Stimulated activated CD4-positive, alpha-beta T cell treated with anti-CD3 and anti-CD28 coated beads, Interleukin-12 subunit alpha, Interleukin-12 subunit beta, amount 100 ng/mL, for 24 hours (primary cell): Measurements from ENCODE around the gene BUB1B.
"Not testable (repeated sequence)": the region's sequence is repeated elsewhere in the genome, so short reads cannot be mapped to it uniquely, and the experiment has no call there.

Experiments
- DNase-seq, 2 experiments: peaks; one replicate each; pipeline ENCODE4 v3.0.0-alpha.2; 2020; ENCODE audit warnings: low read depth in 2 of 2

BUB1B gene, protein sequence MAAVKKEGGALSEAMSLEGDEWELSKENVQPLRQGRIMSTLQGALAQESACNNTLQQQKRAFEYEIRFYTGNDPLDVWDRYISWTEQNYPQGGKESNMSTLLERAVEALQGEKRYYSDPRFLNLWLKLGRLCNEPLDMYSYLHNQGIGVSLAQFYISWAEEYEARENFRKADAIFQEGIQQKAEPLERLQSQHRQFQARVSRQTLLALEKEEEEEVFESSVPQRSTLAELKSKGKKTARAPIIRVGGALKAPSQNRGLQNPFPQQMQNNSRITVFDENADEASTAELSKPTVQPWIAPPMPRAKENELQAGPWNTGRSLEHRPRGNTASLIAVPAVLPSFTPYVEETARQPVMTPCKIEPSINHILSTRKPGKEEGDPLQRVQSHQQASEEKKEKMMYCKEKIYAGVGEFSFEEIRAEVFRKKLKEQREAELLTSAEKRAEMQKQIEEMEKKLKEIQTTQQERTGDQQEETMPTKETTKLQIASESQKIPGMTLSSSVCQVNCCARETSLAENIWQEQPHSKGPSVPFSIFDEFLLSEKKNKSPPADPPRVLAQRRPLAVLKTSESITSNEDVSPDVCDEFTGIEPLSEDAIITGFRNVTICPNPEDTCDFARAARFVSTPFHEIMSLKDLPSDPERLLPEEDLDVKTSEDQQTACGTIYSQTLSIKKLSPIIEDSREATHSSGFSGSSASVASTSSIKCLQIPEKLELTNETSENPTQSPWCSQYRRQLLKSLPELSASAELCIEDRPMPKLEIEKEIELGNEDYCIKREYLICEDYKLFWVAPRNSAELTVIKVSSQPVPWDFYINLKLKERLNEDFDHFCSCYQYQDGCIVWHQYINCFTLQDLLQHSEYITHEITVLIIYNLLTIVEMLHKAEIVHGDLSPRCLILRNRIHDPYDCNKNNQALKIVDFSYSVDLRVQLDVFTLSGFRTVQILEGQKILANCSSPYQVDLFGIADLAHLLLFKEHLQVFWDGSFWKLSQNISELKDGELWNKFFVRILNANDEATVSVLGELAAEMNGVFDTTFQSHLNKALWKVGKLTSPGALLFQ

DNA sequence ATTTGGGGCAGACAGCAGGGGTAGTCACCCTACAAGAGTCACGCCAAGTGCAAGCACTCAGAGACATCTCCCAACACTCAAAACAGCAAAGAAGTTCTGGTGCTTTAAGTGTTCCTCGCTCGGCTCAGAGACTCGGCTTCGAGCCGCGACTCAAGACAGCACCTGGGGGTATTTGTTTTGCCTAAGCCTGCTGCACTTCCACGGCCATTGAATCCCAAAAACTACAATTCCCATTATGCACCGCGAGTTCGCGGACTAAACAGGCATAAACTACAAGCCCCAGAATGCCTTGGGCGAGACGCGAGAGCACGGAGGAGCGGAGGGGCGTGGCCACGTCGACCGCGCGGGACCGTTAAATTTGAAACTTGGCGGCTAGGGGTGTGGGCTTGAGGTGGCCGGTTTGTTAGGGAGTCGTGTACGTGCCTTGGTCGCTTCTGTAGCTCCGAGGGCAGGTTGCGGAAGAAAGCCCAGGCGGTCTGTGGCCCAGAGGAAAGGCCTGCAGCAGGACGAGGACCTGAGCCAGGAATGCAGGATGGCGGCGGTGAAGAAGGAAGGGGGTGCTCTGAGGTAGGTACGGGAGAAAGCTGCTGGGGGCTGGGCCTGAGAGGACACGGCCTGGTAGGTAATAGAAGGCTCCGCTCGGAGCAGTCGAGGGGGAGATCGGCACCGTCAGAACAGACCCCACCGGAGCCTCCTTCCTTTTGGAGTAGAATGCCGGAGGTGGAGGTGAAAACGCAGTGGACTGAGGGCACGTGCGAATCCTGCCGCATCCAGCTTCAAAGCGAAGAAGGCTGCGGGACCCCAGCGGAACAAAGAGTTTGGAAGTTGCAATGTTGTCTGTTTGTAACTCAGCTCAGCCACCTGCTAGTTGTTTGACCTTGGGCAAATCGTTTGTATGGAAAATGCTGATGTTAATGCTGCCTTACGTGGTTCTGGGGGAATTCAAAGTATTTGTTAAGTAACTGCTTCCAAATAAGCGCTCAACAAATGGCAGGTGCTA, at the start of gene BUB1B:
Gene BUB1B (plus strand): TSS at position 381 of the 1,000 bp plus-strand sequence. CDS start 152 bp downstream, at position 533.
- peak; percentile 80 to 91 for DNase-seq

DNA sequence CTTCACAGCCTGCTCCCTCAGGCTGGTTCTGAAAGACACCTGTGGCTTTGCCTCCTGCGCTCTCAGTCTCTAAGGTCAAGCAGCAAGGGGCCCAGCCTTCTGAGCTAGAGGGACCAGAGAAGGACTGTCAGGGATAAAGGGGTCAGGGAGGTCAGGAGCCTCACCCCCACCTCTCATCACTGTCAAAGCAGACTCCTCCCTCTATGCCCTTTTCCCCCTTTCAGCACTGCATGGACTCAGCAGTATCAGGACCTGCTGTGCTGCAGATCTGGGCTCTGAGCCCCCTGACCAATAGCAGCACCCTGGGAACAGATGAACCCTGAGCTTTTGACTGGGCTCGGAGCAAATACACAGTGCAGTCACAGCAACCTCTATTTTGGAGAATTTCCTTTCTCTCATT, 49.0 kb upstream of the BUB1B start:
- DNase-seq: no peak

DNA sequence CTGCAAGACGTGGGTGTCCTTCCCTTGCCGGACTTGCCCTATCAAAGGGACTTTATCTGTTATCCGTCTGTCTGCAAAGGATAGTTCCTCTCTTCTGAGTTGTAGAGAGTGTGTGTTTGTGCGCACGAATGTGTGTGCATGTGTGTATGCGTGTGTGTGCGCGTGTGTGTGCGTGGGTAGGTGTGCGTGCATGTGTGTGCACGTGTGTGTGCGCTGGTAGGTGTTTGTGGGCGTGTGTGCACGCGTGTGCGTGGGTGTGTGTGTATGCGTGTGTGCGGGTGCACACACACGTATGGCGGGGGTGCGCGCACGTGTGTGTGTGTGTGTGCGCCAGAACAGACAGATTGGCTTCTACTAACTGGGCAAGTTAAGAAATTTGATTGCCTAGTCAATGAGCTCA, 48.1 kb upstream of the BUB1B start:
- DNase-seq: no peak

DNA sequence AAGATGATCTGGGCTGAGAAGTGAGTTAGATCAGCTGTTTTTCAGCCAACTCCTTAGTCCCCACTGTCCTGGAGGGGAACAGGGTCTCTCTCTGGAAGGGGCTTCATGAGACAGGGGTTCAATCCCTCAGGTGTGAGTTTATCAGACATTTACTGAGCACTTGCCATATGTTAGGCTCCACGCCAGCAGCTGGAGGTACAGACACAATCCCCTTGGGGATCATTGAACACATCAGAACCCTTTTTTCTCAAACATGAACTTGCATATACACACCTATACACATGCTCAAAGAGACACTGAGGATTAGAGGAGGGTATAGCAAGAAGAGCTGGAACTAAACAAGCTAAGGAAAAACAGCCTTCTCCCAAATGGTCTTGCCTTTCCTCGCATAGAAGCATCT, 46.7 kb upstream of the BUB1B start:
- no peak for DNase-seq

DNA sequence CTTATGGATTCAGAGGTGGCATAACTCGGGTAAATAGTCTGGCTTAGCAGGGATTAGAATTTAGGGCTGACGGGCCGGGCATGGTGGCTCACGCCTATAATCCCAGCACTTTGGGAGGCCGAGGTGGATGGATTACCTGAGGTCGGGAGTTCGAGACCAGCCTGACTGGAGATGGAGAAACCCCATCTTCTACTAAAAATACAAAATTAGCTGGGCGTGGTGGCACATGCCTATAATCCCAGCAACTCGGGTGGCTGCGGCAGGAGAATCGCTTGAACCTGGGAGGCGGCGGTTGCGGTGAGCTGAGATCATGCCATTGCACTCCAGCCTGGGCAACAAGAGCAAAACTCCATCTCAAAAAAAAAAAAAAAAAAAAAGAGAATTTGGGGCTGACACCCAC, 45.8 kb upstream of the BUB1B start:
- not testable (repeated sequence) for DNase-seq

DNA sequence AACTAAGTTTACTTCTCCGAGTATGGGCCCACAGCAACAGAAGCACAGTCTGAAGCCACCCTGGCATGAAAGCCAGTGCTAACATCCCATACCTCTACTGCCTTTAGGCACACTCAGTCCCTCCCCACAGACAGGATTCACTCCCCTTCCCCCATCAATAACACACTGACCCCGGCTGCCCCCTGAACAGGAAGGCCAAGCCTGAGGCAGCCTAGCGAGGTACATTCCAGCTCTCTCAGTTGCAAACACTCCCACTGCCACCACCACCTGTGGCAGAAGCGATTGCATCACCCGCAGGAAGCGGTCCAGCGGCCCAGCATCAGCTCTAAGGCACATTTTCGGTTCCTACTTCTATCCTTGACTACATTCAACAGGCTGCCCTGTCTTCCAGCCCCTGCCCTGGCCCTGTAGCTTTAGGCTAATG, 45.2 kb upstream of the BUB1B start:
- no peak for DNase-seq

DNA sequence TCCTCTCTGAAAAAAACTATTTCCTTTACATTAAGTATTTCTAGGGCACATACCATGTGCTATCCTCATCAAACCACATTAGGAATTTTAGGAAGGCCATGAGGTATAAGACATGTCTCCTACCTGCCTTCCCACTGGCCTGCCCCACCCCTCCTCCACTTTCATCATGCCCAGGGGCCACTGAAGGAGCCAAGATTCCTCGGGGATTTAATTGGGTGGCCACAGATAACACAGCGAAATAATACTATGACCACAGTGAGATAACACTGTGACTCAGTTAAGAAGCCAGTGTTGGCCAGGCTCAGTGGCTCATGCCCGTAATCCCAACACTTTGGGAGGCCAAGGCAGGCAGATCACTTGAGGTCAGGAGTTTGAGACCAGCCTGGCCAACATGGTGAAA, 42.4 kb upstream of the BUB1B start:
- no peak for DNase-seq

DNA sequence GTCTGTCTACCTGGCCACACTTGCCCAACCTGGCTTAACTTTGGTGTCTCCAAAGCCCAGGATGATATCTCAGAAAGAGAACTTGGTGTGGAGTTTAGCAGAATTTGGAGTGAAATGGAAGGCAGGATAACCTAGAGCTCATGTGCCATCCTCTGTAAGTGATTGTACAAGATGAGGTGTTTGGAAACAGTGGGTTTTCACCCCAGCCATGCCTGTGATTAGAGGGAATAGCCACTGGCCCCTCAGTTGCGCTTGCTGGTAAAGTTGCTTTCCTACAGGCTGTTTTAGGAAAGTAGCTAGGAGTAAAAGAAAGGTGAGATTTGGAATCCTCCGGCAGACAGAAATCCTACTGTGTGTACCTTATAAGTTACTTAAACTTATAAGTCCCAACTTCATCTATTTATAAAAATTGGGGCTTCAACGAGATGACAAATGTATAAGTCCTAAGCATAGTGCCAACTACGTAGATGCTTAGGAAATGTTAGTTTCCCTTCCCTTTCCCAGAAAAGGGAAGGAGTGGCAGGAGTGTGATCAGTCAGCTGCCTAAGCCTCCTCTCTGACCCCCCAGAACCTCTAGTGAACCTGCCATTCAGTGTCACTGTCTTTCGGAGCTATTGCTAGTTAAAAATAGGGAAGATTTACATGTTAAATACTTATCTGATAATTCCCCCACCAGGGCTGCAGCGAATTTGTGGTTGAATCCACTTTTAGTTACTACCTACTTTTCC, 38.8 kb upstream of the BUB1B start:
- DNase-seq: no peak

DNA sequence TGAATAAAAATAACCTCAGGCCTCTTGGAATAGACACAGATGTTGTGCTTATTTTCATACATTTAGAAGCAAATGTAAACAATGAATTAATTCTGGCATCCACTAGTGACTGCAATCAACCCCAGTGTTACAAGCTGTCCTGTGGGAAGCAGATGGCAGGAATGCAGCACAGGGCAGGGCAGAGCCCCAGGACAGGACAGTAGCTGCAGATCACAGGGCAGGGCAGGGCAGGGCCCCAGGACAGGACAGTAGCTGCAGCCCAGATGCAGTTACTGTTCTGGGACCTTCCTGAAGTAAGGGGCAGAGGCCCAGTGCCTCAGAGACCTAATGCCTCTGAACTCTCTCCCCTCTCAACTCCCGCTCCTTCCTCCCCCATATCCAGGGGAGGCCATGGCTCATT, 37.9 kb upstream of the BUB1B start:
- not testable (repeated sequence) for DNase-seq

DNA sequence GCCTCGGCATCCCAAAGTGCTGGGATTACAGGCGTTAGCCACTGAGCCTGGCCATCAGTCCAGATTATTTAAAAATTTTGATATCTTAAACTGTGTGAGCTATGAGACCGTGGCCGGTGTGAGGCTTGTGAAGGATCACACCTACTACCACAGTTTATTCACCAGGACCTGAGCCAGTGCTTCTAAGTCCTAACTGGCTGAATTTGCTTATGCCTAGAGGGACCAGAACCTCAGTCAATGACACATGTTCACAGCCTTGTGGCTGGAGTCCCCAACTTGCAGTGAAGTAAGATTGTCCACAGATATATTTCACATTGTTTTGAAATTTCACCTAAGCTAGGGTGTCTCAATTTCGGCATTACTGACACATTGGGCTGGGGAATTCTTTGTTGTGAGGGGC, 37.0 kb upstream of the BUB1B start:
- not testable (repeated sequence) for DNase-seq

DNA sequence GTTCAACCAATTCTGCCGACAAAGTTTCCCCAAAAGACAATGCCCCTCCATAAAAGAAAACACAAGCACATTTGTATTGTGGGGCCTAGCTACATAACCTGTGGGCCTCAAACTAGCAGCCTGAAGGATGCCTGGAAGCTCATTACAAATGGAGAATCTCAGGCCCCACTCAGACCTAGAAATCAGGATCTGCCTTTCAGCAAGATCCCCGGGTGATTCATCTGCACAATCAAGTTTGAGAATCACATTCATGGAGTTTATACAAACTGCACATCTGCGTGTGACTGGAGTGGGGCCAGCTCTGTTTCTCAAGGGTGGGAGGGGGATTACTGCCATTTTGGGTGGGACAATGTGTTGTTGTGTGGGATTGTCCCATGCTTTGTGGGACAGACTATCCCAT, 36.5 kb upstream of the BUB1B start:
- not testable (repeated sequence) for DNase-seq

DNA sequence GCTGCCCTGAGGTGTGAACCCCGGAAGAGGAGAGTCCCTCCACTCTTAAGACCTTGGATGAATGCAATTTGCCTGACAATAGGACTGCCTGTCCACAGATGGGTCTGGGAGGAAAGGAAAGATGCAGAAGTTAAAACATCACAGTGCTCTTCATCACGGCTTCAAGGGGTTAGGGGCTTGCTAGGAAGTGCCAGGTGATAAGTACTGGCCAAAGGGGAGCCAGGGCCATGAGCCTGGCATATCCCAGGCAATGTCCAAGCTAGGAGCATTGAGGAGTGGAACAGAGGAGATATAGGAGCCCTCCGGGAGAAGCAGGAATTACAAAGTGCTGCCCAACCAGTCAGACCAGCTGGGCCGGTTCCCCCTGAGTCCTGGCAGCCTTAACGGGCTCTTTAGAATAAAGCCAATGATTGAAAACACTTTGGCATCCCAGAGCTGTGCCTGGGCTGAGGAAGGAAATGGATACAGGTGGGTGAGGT, 36.0 kb upstream of the BUB1B start:
- DNase-seq: not testable (repeated sequence)

DNA sequence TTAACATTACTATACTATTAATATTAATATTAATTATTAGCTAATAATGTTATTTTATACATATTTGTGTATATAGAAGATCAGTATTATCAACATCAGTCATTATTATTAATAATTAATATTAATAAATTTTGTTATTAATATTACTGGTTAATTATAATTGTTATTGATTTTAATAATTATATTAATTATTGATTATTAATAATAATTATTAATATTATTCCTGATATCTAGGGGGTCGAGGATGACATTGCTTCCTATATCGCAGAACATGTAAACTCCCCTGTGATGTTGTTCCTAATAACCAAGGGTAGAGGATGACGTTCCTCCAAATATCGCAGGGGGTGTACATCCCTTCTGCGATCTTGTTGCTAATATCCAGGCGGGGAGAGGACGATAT, 34.9 kb upstream of the BUB1B start:
- no peak for DNase-seq

DNA sequence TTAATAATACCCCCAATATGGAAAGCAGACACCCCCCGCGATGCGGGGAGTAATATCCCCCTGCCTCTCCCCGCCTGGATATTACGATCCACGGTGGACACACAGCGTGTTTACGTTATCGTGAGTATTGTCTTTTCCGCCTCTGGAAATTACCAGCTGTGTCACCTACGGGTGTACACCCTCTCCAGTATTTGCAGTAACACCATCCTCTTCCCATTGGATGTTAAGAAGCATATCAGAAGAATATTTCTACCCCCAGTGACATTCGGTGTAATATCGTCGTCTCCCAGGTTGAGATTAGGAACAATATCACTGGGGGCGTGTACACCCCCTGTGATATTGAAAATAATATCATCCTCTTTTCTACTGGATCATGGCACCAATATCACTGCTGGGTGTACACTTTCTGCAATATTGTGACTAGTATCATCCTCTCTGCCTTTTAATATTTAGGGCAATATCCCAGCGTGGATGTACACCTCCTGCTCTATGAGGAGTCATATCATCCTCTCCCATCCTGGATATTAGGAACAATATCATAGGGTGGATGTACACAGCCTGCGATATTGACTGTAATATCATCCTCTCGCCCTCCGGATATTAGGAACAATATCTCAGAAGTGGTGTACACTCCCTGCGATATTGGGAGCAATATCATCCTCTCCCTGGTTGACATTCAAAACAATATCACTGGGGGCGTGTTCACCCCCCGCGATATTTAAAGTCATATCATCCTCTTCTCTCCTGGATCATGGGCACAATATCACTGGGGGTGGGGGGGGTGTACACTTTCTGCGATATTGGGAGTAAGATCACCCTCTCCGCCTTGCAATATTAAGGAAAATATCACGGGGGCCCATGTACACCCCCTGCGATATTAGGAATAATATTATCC, 31.9 kb upstream of the BUB1B start:
- DNase-seq: no peak

DNA sequence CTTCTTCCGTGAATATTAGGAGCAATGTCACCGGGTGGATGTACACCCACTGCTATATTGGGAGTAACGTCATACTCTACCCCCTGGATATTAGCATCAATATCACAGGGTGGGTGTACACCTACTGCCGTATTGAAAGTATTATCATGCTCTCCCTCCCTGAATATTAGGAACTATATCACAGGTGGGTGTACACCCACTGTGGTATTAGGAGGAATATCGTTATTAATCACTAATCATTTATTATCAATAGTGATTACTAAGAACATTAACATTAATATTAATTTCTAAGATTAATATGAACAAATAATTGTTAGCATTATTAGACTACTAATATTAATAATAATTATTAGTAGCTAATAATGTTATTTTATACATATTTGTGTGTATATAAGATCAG, 30.8 kb upstream of the BUB1B start:
- DNase-seq: no peak

DNA sequence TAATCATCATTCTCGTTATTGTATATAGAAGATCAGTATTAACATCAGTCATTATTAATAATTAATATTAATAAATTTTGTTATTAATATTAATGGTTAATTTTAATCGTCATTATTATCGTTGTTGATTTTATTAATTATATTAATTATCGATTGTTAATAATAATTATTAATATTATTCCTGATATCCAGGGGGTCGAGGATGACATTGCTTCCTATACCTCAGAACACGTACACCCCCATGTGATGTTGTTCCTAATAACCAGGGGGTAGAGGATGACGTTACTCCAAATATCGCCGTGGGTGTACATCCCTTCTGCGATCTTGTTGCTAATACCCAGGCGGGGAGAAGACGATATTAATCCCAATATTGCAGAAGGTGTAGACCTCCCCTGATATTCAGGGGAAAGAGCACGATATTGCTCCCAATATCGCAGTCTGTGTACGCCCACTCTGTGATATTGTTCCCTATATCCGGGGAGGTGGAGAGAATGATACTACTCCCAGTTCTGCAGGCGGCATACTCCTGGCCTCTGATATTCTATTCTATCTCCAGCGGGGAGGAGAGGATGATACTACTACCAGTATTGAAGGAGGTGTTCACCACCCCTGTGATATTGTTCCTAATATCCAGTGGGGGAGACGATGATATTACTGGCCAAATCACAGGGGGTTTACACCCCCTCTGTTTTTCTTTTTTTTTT, 29.9 kb upstream of the BUB1B start:
- DNase-seq: no peak

DNA sequence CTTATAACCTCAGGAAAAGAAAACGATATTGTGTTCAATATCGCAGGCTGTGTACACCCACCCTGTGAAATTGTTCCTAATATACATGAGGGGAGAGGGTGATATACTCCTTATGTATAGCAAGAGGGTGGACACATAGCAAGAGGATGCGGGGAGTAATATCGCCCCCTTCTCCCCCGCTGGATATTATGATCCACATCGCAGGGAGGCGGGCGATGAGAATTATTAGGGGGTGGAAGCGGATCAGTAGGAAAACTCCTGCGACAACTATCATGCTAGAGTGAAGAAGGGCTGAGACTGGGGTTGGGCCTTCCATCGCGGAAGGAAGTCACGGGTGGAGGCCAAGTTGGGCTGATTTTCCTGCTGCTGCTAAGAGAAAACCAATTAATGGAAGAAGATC, 27.3 kb upstream of the BUB1B start:
- no peak for DNase-seq

DNA sequence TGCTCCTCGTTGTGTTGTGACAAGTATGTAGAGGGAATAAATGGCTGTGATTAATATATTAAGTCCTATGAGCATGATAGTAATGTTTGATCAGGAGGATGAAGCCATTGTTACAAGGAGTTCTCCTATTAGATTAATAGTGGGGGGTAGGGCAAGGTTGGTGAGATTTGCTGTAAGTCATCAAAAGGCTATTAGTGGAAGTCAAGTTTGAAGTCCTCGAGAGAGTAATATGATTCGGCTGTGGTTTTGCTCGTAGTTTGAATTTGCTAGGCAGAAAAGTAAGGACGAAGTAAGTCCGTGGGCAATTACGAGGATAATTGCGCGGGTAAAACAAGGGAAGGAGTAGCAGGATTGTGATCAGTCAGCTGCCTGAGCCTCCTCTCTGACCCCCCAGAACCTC, 26.0 kb upstream of the BUB1B start:
- no peak for DNase-seq
